GM12878 (cell line): ENCODE measurements around the gene KIRREL2.

Experiments used
- CBFB ChIP-seq: IDR thresholded peaks from 2 replicates; pipeline ENCODE4 v1.6.1; 2016; ENCODE audit warnings: antibody characterized with exemption, low read depth
- CEBPB ChIP-seq, 2 experiments: fragments of 150-350 bp in 1 of 2; IDR thresholded peaks; 2 replicates each; pipeline ENCODE4 v1.6.1; 2012 to 2014; ENCODE audit warnings: low read depth in 2 of 2, low read length in 2 of 2, borderline replicate concordance in 1 of 2, inconsistent platforms in 1 of 2
- CEBPZ ChIP-seq: fragments of 150-350 bp; IDR thresholded peaks from 2 replicates; pipeline ENCODE4 v1.6.1; 2016; ENCODE audit warnings: low read depth, low read length
- EP300 ChIP-seq, 2 experiments: fragments of 150-350 bp in 1 of 2; IDR thresholded peaks; 2 replicates each; pipeline ENCODE4 v1.6.1; 2011 to 2012; ENCODE audit warnings: low read depth in 2 of 2, low read length in 2 of 2, borderline replicate concordance in 1 of 2, improper control_type of control experiment in 1 of 2, inconsistent platforms in 1 of 2; ENCODE audit not compliant: control insufficient read depth in 1 of 2
- MXI1 ChIP-seq: fragments of 150-350 bp; IDR thresholded peaks from 2 replicates; pipeline ENCODE4 v1.6.1; 2011; ENCODE audit warnings: low read depth, mild to moderate bottlenecking, inconsistent platforms, low read length, improper control_type of control experiment
- NFXL1 ChIP-seq: fragments of 450-650 bp; IDR thresholded peaks from 2 replicates; pipeline ENCODE4 v1.6.1; 2017; ENCODE audit warnings: antibody characterized with exemption, mild to moderate bottlenecking, borderline replicate concordance
- POLR2A ChIP-seq: IDR thresholded peaks from 2 replicates; pipeline ENCODE4 v1.6.1; 2011; ENCODE audit warnings: low read depth, mild to moderate bottlenecking, low read length
- POU2F2 ChIP-seq: IDR thresholded peaks from 3 replicates; pipeline ENCODE4 v1.6.1; 2011; ENCODE audit warnings: low read depth, mild to moderate bottlenecking, low read length, borderline replicate concordance
- SP1 ChIP-seq: IDR thresholded peaks from one replicate; pipeline ENCODE4 v1.6.1; 2011; ENCODE audit warnings: low read depth, low read length
- STAT3 ChIP-seq: IDR thresholded peaks from 2 replicates; pipeline ENCODE4 v1.6.1; 2011; ENCODE audit warnings: low read depth, low read length, improper control_type of control experiment
- ZBTB33 ChIP-seq: fragments of 450-650 bp; IDR thresholded peaks from 2 replicates; pipeline ENCODE4 v1.6.1; 2017; ENCODE audit warnings: mild to moderate bottlenecking
- TF ChIP-seq, protein P1 (sequence below): fragments of 450-650 bp; IDR thresholded peaks from 2 replicates; pipeline ENCODE4 v1.6.1; 2014; ENCODE audit warnings: mild to moderate bottlenecking
- TF ChIP-seq, protein P2 (sequence below), 3 experiments: IDR thresholded peaks in 2 of 3; conservative IDR thresholded peaks in 1 of 3; 2 replicates each; pipeline ENCODE4 v1.5.1; 2011; ENCODE audit warnings: low read depth in 3 of 3, low read length in 3 of 3, mild to moderate bottlenecking in 3 of 3, control low read depth in 2 of 3, moderate library complexity in 2 of 3, inconsistent platforms in 1 of 3, mixed read lengths in 1 of 3; ENCODE audit not compliant: control insufficient read depth in 2 of 3, insufficient read depth in 1 of 3; ENCODE audit errors: extremely low read depth in 1 of 3
- TF ChIP-seq, protein P3 (sequence below): fragments of 450-650 bp; IDR thresholded peaks from 2 replicates; pipeline ENCODE4 v1.6.1; 2016; ENCODE audit warnings: mild to moderate bottlenecking, moderate library complexity, borderline replicate concordance

DNA sequence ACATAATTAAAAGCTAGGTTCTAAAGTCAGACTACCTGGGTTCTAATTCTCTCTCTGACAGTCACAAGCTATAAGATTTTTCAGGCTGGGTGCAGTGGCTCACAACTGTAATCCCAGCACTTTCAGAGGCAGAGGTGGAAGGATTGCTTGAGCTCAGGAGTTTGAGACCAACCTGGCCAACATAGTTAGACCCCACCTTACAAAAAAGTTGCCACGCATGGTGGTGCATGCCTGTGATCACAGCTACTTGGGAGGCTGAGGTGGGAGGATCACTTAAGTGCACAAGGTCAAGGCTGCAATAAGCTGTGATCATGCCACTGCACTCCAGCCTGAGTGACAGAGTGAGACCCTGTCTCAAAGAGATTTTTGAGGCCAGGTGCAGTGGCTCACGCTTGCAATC lies 37.6 kb downstream of the KIRREL2 start:
- TF ChIP-seq POLR2A (no peak), STAT3 (no peak), POU2F2 (no peak), EP300 (IDR thresholded peaks at IDR 0.05; ENCODE audit: borderline replicate concordance in 1 of 2, control insufficient read depth in 1 of 2, low read depth in 2 of 2, low read length in 2 of 2) (no peak), ZBTB33 (no peak), CBFB (no peak), CEBPB (IDR thresholded peaks at IDR 0.05; ENCODE audit: borderline replicate concordance in 1 of 2, low read depth in 2 of 2, low read length in 2 of 2) (no peak), SP1 (no peak), CEBPZ (no peak), MXI1 (no peak), NFXL1 (no peak)
- TF ChIP-seq, protein P1, sequence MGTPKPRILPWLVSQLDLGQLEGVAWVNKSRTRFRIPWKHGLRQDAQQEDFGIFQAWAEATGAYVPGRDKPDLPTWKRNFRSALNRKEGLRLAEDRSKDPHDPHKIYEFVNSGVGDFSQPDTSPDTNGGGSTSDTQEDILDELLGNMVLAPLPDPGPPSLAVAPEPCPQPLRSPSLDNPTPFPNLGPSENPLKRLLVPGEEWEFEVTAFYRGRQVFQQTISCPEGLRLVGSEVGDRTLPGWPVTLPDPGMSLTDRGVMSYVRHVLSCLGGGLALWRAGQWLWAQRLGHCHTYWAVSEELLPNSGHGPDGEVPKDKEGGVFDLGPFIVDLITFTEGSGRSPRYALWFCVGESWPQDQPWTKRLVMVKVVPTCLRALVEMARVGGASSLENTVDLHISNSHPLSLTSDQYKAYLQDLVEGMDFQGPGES, result no peak
- TF ChIP-seq, protein P2, sequence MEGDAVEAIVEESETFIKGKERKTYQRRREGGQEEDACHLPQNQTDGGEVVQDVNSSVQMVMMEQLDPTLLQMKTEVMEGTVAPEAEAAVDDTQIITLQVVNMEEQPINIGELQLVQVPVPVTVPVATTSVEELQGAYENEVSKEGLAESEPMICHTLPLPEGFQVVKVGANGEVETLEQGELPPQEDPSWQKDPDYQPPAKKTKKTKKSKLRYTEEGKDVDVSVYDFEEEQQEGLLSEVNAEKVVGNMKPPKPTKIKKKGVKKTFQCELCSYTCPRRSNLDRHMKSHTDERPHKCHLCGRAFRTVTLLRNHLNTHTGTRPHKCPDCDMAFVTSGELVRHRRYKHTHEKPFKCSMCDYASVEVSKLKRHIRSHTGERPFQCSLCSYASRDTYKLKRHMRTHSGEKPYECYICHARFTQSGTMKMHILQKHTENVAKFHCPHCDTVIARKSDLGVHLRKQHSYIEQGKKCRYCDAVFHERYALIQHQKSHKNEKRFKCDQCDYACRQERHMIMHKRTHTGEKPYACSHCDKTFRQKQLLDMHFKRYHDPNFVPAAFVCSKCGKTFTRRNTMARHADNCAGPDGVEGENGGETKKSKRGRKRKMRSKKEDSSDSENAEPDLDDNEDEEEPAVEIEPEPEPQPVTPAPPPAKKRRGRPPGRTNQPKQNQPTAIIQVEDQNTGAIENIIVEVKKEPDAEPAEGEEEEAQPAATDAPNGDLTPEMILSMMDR (IDR thresholded peaks at IDR 0.05 in 2 of 3, conservative IDR thresholded peaks at IDR 0.05 in 1 of 3; ENCODE audit: control insufficient read depth in 2 of 3, extremely low read depth in 1 of 3, insufficient read depth in 1 of 3, low read depth in 3 of 3, low read length in 3 of 3), result no peak
- TF ChIP-seq, protein P3, sequence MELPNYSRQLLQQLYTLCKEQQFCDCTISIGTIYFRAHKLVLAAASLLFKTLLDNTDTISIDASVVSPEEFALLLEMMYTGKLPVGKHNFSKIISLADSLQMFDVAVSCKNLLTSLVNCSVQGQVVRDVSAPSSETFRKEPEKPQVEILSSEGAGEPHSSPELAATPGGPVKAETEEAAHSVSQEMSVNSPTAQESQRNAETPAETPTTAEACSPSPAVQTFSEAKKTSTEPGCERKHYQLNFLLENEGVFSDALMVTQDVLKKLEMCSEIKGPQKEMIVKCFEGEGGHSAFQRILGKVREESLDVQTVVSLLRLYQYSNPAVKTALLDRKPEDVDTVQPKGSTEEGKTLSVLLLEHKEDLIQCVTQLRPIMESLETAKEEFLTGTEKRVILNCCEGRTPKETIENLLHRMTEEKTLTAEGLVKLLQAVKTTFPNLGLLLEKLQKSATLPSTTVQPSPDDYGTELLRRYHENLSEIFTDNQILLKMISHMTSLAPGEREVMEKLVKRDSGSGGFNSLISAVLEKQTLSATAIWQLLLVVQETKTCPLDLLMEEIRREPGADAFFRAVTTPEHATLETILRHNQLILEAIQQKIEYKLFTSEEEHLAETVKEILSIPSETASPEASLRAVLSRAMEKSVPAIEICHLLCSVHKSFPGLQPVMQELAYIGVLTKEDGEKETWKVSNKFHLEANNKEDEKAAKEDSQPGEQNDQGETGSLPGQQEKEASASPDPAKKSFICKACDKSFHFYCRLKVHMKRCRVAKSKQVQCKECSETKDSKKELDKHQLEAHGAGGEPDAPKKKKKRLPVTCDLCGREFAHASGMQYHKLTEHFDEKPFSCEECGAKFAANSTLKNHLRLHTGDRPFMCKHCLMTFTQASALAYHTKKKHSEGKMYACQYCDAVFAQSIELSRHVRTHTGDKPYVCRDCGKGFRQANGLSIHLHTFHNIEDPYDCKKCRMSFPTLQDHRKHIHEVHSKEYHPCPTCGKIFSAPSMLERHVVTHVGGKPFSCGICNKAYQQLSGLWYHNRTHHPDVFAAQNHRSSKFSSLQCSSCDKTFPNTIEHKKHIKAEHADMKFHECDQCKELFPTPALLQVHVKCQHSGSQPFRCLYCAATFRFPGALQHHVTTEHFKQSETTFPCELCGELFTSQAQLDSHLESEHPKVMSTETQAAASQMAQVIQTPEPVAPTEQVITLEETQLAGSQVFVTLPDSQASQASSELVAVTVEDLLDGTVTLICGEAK, result no peak
